Inflammatory macrophage treated with lipopolysaccharide for 4 hours (primary cell): ENCODE data around the gene TADA3.

Experiments
- DNase-seq: peaks from one replicate; pipeline ENCODE4 v3.0.0-alpha.2; 2020

Gene TADA3

GRCh38 chr3:9757427-9757826 is 34.8 kb downstream of the TADA3 start:
- DNase-seq, result no peak

GRCh38 chr3:9754678-9755077 is 37.6 kb downstream of the TADA3 start:
- DNase-seq, result no peak

GRCh38 chr3:9750556-9751411 is 41.5 kb downstream of the TADA3 start:
- DNase-seq, result no peak

GRCh38 chr3:9749645-9750555 is 42.4 kb downstream of the TADA3 start, which contains the start of gene OGG1:
Gene OGG1, plus strand, starts transcription at chr3:9749952. Its CDS starts 335 bp downstream, at chr3:9750287.
- DNase-seq, result peak; percentile 98

GRCh38 chr3:9749296-9749644 is 43.0 kb downstream of the TADA3 start:
- DNase-seq, result no peak

- DNase-seq, result no peak
These were observed 44.2 kb downstream of the TADA3 start for GRCh38 chr3:9748031-9748430.

GRCh38 chr3:9747267-9747666 is 45.0 kb downstream of the TADA3 start:
- peak; percentile 36 for DNase-seq

GRCh38 chr3:9746330-9746729 is 45.9 kb downstream of the TADA3 start:
- no peak for DNase-seq

GRCh38 chr3:9745521-9745920 is 46.8 kb downstream of the TADA3 start:
- DNase-seq, result no peak

- no peak for DNase-seq
These were observed 48.1 kb downstream of the TADA3 start for GRCh38 chr3:9744162-9744561.

- DNase-seq, result no peak
These were observed 48.7 kb downstream of the TADA3 start for GRCh38 chr3:9743548-9743947.

GRCh38 chr3:9742560-9742959 is 49.7 kb downstream of the TADA3 start:
- DNase-seq, result no peak

- no peak for DNase-seq
These were observed 53.1 kb downstream of the TADA3 start for GRCh38 chr3:9739181-9739580.

- DNase-seq, result no peak
These were observed 55.4 kb downstream of the TADA3 start for GRCh38 chr3:9736831-9737230.

- no peak for DNase-seq
These were observed 59.5 kb downstream of the TADA3 start for GRCh38 chr3:9732740-9733115.

- peak; percentile 67 for DNase-seq
These were observed 60.1 kb downstream of the TADA3 start for GRCh38 chr3:9732080-9732739.

- peak; percentile 99 for DNase-seq
These were observed 60.8 kb downstream of the TADA3 start, which contains the start of gene BRPF1 for GRCh38 chr3:9731206-9732079. Gene BRPF1, plus strand, starts transcription at chr3:9731735. Its CDS starts 2,406 bp downstream, at chr3:9734141.

GRCh38 chr3:9730657-9731205 is 61.5 kb downstream of the TADA3 start:
- DNase-seq, result peak; percentile 59
